GM19328 (cell line): Measurements from ENCODE around the gene MRPL46.

Experiments used
- ATAC-seq: cut with Tn5 transposase; IDR thresholded peaks from one replicate; pipeline ENCODE4 v1.9.1; 2021; ENCODE audit warnings: mild to moderate bottlenecking, moderate library complexity; ENCODE audit not compliant: unreplicated experiment

MRPL46 gene

GRCh38 chr15:88467073-88467934 lies at the start of gene MRPL46, which contains the start of gene MRPS11:
TSS of gene MRPL46 (minus strand) at chr15:88467388. CDS start at chr15:88467377, 11 bp downstream.
TSS of gene MRPS11 (plus strand) at chr15:88467708. CDS start at chr15:88467718, 10 bp downstream.
- peak; percentile 85 for ATAC-seq

- ATAC-seq = no peak
These were observed 46.0 kb upstream of the MRPL46 start for GRCh38 chr15:88513195-88513594.

- ATAC-seq = no peak
These were observed 45.4 kb upstream of the MRPL46 start for GRCh38 chr15:88512601-88513000.

GRCh38 chr15:88512078-88512477 lies 44.9 kb upstream of the MRPL46 start:
- no peak for ATAC-seq

- no peak for ATAC-seq
These were observed 44.0 kb upstream of the MRPL46 start for GRCh38 chr15:88511161-88511560.

- no peak for ATAC-seq
These were observed 42.8 kb upstream of the MRPL46 start for GRCh38 chr15:88509964-88510363.

GRCh38 chr15:88509321-88509720 lies 42.1 kb upstream of the MRPL46 start:
- ATAC-seq = no peak

- ATAC-seq = no peak
These were observed 39.4 kb upstream of the MRPL46 start for GRCh38 chr15:88506628-88507027.

- no peak for ATAC-seq
These were observed 38.5 kb upstream of the MRPL46 start for GRCh38 chr15:88505721-88506120.

- no peak for ATAC-seq
These were observed 37.3 kb upstream of the MRPL46 start for GRCh38 chr15:88504445-88504844.

GRCh38 chr15:88498996-88499395 lies 31.8 kb upstream of the MRPL46 start:
- ATAC-seq = no peak

GRCh38 chr15:88497109-88497765 lies 30.0 kb upstream of the MRPL46 start:
- no peak for ATAC-seq

GRCh38 chr15:88493844-88494243 lies 26.7 kb upstream of the MRPL46 start:
- no peak for ATAC-seq

- ATAC-seq = no peak
These were observed 24.0 kb upstream of the MRPL46 start for GRCh38 chr15:88491158-88491557.

- ATAC-seq = no peak
These were observed 22.8 kb upstream of the MRPL46 start for GRCh38 chr15:88490036-88490435.

- ATAC-seq = no peak
These were observed 22.1 kb upstream of the MRPL46 start for GRCh38 chr15:88489321-88489720.

GRCh38 chr15:88487796-88488523 lies 20.8 kb upstream of the MRPL46 start:
- no peak for ATAC-seq

- ATAC-seq = no peak
These were observed 20.1 kb upstream of the MRPL46 start for GRCh38 chr15:88487178-88487795.

GRCh38 chr15:88484682-88485331 lies 17.6 kb upstream of the MRPL46 start:
- no peak for ATAC-seq

- ATAC-seq = no peak
These were observed 15.1 kb upstream of the MRPL46 start for GRCh38 chr15:88482263-88482662.
